ENCODE data around the gene CCT4.
"Not testable (repeated sequence)": the region's sequence is repeated elsewhere in the genome, so short reads cannot be mapped to it uniquely, and the experiment has no call there.

The CCT4 gene

GRCh38 chr2:61882850-61883249 lies 5.6 kb downstream of the CCT4 start:
- no peak for TF ChIP-seq CTCF (IDR thresholded peaks at IDR 0.05; ENCODE audit: borderline replicate concordance, insufficient read depth, low read depth, low read length)

GRCh38 chr2:61879351-61879750 lies 9.1 kb downstream of the CCT4 start:
- H3K4me3 ChIP-seq (ENCODE audit: low read depth, low read length), result not testable (repeated sequence)

More at GRCh38 chr2:61882850-61883249, 5.6 kb downstream of the CCT4 start:
- H3K4me3 ChIP-seq (ENCODE audit: low read depth, low read length), result no peak overlapping the region

GRCh38 chr2:61878761-61879160 lies 9.7 kb downstream of the CCT4 start:
- no peak overlapping the region for H3K4me3 ChIP-seq (ENCODE audit: low read depth, low read length)
- TF ChIP-seq CTCF (IDR thresholded peaks at IDR 0.05; ENCODE audit: borderline replicate concordance, insufficient read depth, low read depth, low read length), result no peak

- no peak overlapping the region for H3K4me3 ChIP-seq (ENCODE audit: low read depth, low read length)
- no peak for TF ChIP-seq CTCF (IDR thresholded peaks at IDR 0.05; ENCODE audit: borderline replicate concordance, insufficient read depth, low read depth, low read length)
Measured at GRCh38 chr2:61877571-61878245, 10.7 kb downstream of the CCT4 start.

GRCh38 chr2:61876400-61876799 lies 12.1 kb downstream of the CCT4 start:
- H3K4me3 ChIP-seq (ENCODE audit: low read depth, low read length), result no peak overlapping the region

GRCh38 chr2:61866482-61867089 lies 21.9 kb downstream of the CCT4 start:
- not testable (repeated sequence) for H3K4me3 ChIP-seq (ENCODE audit: low read depth, low read length)

More at GRCh38 chr2:61876400-61876799, 12.1 kb downstream of the CCT4 start:
- no peak for TF ChIP-seq CTCF (IDR thresholded peaks at IDR 0.05; ENCODE audit: borderline replicate concordance, insufficient read depth, low read depth, low read length)

- H3K4me3 ChIP-seq (ENCODE audit: low read depth, low read length), result no peak overlapping the region
- no peak for TF ChIP-seq CTCF (IDR thresholded peaks at IDR 0.05; ENCODE audit: borderline replicate concordance, insufficient read depth, low read depth, low read length)
Measured at GRCh38 chr2:61862085-61862484, 26.4 kb downstream of the CCT4 start.

GRCh38 chr2:61857224-61857623 lies 31.2 kb downstream of the CCT4 start:
- no peak for TF ChIP-seq CTCF (IDR thresholded peaks at IDR 0.05; ENCODE audit: borderline replicate concordance, insufficient read depth, low read depth, low read length)
- no peak overlapping the region for H3K4me3 ChIP-seq (ENCODE audit: low read depth, low read length)

Measured in GM12875 (cell line).